Measurements from ENCODE around the gene MPND.

MPND gene

DNA sequence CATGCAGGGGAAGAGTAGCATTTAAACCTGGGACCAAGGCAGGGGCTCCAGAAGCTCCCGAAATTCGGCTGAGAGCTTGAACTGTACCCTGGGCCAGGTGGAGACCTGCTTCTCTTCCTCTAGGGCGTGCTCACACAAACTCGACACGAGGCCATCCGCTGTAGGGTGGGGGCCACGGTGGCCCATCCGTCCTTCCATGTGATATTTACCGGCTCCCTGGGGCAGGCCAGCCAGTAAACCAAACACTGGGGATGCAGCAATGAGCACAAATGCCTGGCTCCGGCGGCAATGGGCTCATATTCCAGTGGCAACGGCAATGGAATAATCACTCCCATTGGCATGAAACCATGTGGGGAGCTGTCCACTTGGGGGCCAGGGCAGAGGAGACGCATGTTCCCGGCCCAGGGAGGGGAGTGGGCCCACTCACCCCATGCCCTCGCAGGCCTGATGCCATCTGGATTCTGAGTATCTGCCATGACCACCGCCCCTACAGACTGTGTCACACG lies 46.2 kb downstream of the MPND start:
- TF ChIP-seq, protein P1, sequence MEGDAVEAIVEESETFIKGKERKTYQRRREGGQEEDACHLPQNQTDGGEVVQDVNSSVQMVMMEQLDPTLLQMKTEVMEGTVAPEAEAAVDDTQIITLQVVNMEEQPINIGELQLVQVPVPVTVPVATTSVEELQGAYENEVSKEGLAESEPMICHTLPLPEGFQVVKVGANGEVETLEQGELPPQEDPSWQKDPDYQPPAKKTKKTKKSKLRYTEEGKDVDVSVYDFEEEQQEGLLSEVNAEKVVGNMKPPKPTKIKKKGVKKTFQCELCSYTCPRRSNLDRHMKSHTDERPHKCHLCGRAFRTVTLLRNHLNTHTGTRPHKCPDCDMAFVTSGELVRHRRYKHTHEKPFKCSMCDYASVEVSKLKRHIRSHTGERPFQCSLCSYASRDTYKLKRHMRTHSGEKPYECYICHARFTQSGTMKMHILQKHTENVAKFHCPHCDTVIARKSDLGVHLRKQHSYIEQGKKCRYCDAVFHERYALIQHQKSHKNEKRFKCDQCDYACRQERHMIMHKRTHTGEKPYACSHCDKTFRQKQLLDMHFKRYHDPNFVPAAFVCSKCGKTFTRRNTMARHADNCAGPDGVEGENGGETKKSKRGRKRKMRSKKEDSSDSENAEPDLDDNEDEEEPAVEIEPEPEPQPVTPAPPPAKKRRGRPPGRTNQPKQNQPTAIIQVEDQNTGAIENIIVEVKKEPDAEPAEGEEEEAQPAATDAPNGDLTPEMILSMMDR (conservative IDR thresholded peaks at IDR 0.05): no peak
- peak overlapping the region; percentile 79 for H3K27ac ChIP-seq

DNA sequence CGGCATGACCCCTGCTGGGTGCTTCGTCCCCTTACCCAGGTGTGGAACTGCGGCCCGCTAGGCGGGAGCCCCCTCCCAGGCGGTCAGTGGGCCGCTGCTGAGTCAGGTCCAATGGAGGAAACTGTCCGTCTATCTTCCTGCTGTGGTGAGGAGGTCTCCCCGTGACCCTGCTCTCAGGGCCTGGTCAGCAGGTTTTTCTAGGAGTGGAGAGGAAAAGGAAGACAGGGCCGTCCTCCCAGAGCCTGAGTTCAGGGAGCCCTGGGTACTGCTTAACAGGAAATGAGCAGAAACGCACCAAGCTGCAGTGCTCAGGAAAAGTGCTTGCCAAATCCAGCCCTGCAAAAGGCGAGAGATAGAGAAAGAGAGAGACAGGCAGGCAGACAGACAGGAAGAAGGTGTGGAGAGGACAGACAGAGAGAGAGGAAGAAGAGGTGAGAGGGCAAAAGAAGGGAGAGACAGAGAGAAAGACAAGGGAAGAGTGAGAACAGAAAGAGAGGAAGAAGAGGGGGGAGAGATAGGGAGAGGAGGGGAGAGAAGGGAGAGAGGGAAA lies 46.7 kb downstream of the MPND start:
- H3K27ac ChIP-seq: peak overlapping the region; percentile 79

DNA sequence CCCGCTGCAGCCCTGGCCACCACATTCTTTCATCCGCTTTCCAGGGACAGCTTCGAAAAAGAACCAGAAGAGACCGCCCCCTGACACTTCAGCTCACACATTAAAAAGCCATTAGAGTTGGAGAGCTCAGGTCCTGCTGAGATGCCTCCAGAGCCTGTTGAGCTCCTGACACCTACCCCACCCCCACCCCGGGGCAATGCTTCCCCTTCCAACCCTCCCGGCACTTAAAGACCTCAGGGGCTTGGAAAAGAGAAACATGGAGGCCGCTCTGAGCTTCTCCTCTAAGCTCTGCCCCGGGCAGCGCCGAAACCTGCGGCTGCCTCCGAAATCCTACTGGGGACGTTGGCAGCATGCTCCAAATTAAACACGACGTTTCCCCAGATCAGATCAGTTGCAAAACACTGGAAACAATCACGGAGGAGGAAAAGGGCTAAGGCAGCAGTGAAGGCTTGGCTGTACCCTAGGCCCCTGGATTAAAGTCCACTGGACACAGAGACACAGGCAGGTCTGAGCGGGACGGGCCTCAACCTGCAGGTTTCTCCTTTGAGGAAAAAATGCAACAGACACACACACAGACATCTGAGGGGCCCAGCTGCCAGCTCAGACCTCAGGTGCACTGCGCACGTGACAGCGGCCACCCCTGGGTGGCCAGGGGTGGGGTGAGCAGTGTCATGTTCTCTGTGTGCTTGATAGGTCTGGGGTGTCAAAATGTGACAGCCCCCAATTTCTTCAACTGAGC lies 47.4 kb downstream of the MPND start:
- TF ChIP-seq, protein P1 (conservative IDR thresholded peaks at IDR 0.05): no peak
- H3K27ac ChIP-seq: peak overlapping the region; percentile 79

More for the DNA sequence above, 46.7 kb downstream of the MPND start:
- TF ChIP-seq, protein P1 (conservative IDR thresholded peaks at IDR 0.05): no peak

DNA sequence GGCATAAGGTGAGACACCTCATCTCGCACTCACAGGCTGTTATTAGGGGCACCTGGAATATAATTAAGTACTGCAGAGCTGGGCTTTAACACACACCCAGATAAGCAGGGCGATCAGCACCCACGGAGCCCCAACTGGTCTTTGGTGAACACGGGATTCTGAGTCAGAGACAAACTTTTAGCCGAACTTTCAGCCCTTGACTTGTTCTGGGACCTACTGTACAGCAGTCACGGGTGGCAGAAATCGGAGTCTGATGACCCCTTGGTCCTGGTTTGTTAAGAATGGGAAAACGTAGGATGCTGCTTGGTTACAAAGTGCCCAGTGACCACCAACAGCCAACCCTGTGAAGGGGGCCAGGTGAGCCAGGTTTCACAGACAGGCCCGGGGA lies 47.9 kb downstream of the MPND start:
- TF ChIP-seq, protein P1 (conservative IDR thresholded peaks at IDR 0.05): no peak
- H3K27ac ChIP-seq: peak overlapping the region; percentile 79

DNA sequence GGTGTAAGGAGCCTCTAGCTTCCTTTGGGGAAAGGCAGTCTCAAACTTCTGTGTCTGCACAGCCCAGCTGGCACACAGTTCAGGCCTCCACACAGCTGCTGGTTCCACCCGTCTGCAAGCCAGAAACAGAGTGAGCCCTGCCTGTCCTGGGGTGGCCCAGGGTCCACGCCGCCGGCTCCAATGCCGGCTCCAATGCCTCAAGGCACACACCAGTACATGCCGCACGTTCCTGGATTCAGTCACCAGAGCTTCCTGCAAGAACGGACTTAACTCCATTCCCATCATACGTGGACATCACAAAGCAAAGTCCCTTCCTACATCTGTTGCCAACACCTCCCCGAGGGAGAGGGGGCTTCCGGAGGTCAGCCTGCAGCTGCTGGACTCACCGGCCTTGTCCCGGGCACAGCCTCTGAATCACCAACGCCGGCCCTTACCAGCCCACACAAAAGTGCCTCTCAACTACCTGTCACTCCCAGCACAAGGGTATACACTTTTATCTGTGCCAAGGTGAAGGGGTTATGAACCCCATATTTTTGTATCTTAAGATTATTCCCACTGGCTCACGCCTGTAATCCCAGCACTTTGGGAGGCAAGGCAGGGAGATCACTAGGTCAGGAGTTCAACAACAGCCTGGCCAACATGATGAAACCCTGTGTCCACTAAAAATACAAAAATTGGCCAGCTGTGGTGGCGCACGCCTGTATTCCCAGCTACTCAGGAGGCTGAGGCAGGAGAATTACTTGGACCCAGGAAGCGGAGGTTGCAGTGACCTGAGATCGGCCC lies 48.5 kb downstream of the MPND start:
- TF ChIP-seq, protein P1 (conservative IDR thresholded peaks at IDR 0.05): no peak
- H3K27ac ChIP-seq: peak overlapping the region; percentile 79

DNA sequence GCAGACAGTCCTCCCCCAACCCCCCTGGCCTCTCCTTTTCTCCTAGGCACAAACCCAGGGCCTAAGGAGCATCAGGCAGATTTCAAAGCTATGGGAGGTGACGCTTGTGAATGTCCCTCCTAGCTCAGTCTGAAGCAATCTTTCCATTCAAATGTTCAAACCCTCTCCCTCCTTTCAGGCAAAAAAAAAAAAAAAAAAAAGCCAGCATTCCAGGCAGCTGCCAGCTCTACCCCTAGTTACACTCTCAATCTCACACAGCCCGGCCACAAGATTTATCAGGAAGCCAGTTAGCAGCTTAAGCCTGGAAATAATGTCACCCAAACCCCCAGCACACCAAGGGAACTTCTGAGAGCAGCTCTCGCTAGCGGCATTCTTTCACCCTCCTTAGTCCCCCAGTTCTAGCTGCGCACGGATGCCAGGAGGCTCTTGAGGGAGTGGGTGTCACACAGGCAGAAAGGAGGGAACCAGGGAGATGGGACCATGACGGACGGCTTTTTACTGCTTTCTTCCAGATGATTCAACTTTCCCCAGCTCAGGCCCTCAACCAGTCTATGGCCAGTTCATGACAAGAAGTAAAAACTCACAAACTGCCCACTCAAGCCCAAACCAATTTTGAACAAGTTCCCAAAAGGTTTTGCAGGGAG lies 50.7 kb downstream of the MPND start:
- TF ChIP-seq, protein P1 (conservative IDR thresholded peaks at IDR 0.05): no peak
- no peak overlapping the region for H3K27ac ChIP-seq
